Measurements from ENCODE around the gene S100A7.

DNA sequence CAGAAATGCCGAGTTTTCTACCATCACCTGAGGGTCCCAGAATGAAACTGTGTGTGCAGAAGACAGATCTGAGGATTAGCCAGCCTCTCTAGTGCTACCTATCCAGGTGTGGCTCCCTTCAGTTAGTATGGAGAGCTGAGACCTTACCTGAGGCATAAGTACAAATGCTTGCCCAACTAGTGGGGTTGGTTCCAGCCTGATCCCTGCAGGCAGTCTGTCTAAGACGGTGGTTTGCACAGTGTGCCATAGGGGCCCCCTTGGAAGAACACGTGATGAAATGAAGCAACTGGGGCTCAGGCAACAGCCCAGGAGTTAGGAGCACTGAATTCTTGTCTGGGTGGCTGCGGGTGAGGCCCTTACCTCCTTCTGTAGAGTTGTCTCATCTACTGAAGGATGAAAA, 28.5 kb downstream of the S100A7 start:
- TF ChIP-seq, protein P1, sequence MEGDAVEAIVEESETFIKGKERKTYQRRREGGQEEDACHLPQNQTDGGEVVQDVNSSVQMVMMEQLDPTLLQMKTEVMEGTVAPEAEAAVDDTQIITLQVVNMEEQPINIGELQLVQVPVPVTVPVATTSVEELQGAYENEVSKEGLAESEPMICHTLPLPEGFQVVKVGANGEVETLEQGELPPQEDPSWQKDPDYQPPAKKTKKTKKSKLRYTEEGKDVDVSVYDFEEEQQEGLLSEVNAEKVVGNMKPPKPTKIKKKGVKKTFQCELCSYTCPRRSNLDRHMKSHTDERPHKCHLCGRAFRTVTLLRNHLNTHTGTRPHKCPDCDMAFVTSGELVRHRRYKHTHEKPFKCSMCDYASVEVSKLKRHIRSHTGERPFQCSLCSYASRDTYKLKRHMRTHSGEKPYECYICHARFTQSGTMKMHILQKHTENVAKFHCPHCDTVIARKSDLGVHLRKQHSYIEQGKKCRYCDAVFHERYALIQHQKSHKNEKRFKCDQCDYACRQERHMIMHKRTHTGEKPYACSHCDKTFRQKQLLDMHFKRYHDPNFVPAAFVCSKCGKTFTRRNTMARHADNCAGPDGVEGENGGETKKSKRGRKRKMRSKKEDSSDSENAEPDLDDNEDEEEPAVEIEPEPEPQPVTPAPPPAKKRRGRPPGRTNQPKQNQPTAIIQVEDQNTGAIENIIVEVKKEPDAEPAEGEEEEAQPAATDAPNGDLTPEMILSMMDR (conservative IDR thresholded peaks at IDR 0.05; ENCODE audit: low read depth, low read length), result no peak
- TF ChIP-seq CHD1 (IDR thresholded peaks at IDR 0.05; ENCODE audit: low read depth, low read length) (no peak), NFE2L2 (IDR thresholded peaks at IDR 0.05; ENCODE audit: low read depth, low read length) (no peak), BHLHE40 (IDR thresholded peaks at IDR 0.05; ENCODE audit: low read depth, low read length) (no peak)
- TF ChIP-seq, protein P2, sequence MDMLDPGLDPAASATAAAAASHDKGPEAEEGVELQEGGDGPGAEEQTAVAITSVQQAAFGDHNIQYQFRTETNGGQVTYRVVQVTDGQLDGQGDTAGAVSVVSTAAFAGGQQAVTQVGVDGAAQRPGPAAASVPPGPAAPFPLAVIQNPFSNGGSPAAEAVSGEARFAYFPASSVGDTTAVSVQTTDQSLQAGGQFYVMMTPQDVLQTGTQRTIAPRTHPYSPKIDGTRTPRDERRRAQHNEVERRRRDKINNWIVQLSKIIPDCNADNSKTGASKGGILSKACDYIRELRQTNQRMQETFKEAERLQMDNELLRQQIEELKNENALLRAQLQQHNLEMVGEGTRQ (IDR thresholded peaks at IDR 0.05; ENCODE audit: low read depth, low read length), result no peak

Data from IMR-90 (cell line).